Lower lobe of right lung (tissue), 2 donors: ENCODE measurements around the gene ZDHHC11B. TPM values are rescaled to one million over a fixed set of nuclear protein-coding genes. Genes with fewer than 3 reads are reported as not detected.
A peak's percentile ranks its signal among the peaks of the same experiment; 100 is the strongest.
"Not testable (repeated sequence)": the region's sequence is repeated elsewhere in the genome, so short reads cannot be mapped to it uniquely, and the experiment has no call there.

Experiments
- ATAC-seq, 2 donors: fragments of 200-7000 bp; cut with Tn5 transposase; one replicate each; pipeline ENCODE4 v1.9.1; 2020 to 2022; ENCODE audit warnings: mild to moderate bottlenecking in 2 of 2, moderate library complexity in 2 of 2
- DNase-seq: peaks from one replicate; pipeline ENCODE4 v3.0.0-alpha.2; 2020
- H3K27ac ChIP-seq: fragments of 200-600 bp; one replicate; pipeline ENCODE4 v1.8.0; 2022
- H3K27me3 ChIP-seq: fragments of 200-600 bp; one replicate; pipeline ENCODE4 v1.8.0; 2022; ENCODE audit warnings: low read depth
- H3K36me3 ChIP-seq: fragments of 200-600 bp; one replicate; pipeline ENCODE4 v1.8.0; 2022; ENCODE audit warnings: mild to moderate bottlenecking
- H3K4me1 ChIP-seq: fragments of 200-600 bp; one replicate; pipeline ENCODE4 v1.8.0; 2022
- H3K4me3 ChIP-seq: fragments of 200-600 bp; one replicate; pipeline ENCODE4 v1.8.0; 2022; ENCODE audit warnings: mild to moderate bottlenecking
- H3K9me3 ChIP-seq: fragments of 200-600 bp; one replicate; pipeline ENCODE4 v1.8.0; 2022
- CTCF ChIP-seq: fragments of 200-600 bp; IDR thresholded peaks from one replicate; pipeline ENCODE4 v1.8.0; 2022; ENCODE audit warnings: antibody characterized with exemption, mild to moderate bottlenecking
- intact Hi-C: fragments of 100-400 bp; cut with DNase I; formaldehyde crosslinking; loops from one replicate; pipeline ENCODE4 v1.11.0; 2022
- total RNA-seq: library from RNA; stranded (reverse); fragmentation: NEBNext Ultra II Directional; extraction: Animal tissue kit (Norgen Biotek cat#: 25700); gene quantifications from one replicate; pipeline ENCODE4 v1.2.1, GENCODE V29; 2021
- donor health status: DM: no; HTN: yes; CAD: no; lungs with severe emphysema.

Gene ZDHHC11B
- total RNA-seq, 1 donor from 2014 or later = 14.9 TPM

- ATAC-seq, H3K4me3 ChIP-seq, intact Hi-C loops, H3K4me1 ChIP-seq, DNase-seq, H3K27ac ChIP-seq, H3K27me3 ChIP-seq, H3K9me3 ChIP-seq: not testable (repeated sequence)
- H3K36me3 ChIP-seq = peaks cover 10% of the 10 kb centered on the region
These were observed 50.4 kb downstream of the ZDHHC11B start for GRCh38 chr5:734145-734544.

- H3K27me3 ChIP-seq, H3K4me3 ChIP-seq, H3K27ac ChIP-seq, H3K9me3 ChIP-seq, H3K4me1 ChIP-seq, DNase-seq, intact Hi-C loops: not testable (repeated sequence)
- peak in 1 of 2 donors; percentile 26 for ATAC-seq
- peaks cover 10% of the 10 kb centered on the region for H3K36me3 ChIP-seq
These were observed 51.6 kb downstream of the ZDHHC11B start for GRCh38 chr5:732754-733454.

- H3K27ac ChIP-seq, DNase-seq, H3K4me3 ChIP-seq, H3K4me1 ChIP-seq, H3K27me3 ChIP-seq, intact Hi-C loops, ATAC-seq, H3K9me3 ChIP-seq: not testable (repeated sequence)
- H3K36me3 ChIP-seq = peaks cover 10% of the 10 kb centered on the region
These were observed 55.3 kb downstream of the ZDHHC11B start for GRCh38 chr5:729225-729624.

- H3K4me1 ChIP-seq, H3K27ac ChIP-seq, H3K4me3 ChIP-seq, H3K27me3 ChIP-seq, intact Hi-C loops, H3K36me3 ChIP-seq, DNase-seq, H3K9me3 ChIP-seq: not testable (repeated sequence)
- peak; percentile 70 to 75 for ATAC-seq
These were observed 57.4 kb downstream of the ZDHHC11B start for GRCh38 chr5:727087-727486.

- H3K4me3 ChIP-seq, ATAC-seq, H3K9me3 ChIP-seq, H3K27me3 ChIP-seq, intact Hi-C loops, H3K4me1 ChIP-seq, H3K27ac ChIP-seq, H3K36me3 ChIP-seq, DNase-seq: not testable (repeated sequence)
These were observed 60.7 kb downstream of the ZDHHC11B start for GRCh38 chr5:723865-724264.

- DNase-seq, H3K27me3 ChIP-seq, H3K9me3 ChIP-seq, H3K4me3 ChIP-seq, H3K36me3 ChIP-seq, ATAC-seq, H3K4me1 ChIP-seq, intact Hi-C loops, H3K27ac ChIP-seq: not testable (repeated sequence)
These were observed 61.2 kb downstream of the ZDHHC11B start for GRCh38 chr5:723309-723708.

- ATAC-seq, H3K27ac ChIP-seq, H3K36me3 ChIP-seq, H3K27me3 ChIP-seq, DNase-seq, H3K4me3 ChIP-seq, intact Hi-C loops, H3K4me1 ChIP-seq, H3K9me3 ChIP-seq: not testable (repeated sequence)
These were observed 65.2 kb downstream of the ZDHHC11B start for GRCh38 chr5:719379-719778.

GRCh38 chr5:717143-717542 is 67.4 kb downstream of the ZDHHC11B start:
- Histone ChIP-seq H3K4me3 (no peak overlapping the region), H3K4me1 (no peaks in the 10 kb centered on the region), H3K27ac (peak overlapping the region; percentile 41), H3K27me3 (no peaks in the 10 kb centered on the region), H3K9me3 (peaks cover 7% of the 10 kb centered on the region), H3K36me3 (no peaks in the 10 kb centered on the region)
- no peak for TF ChIP-seq CTCF
- DNase-seq = no peak
- intact Hi-C loops = no loop called here
- peak; percentile 64 to 88 for ATAC-seq

GRCh38 chr5:716740-717139 is 67.8 kb downstream of the ZDHHC11B start:
- peak; percentile 74 to 92 for ATAC-seq
- H3K36me3 ChIP-seq, intact Hi-C loops, H3K4me1 ChIP-seq, H3K4me3 ChIP-seq, H3K9me3 ChIP-seq, DNase-seq, H3K27me3 ChIP-seq: not testable (repeated sequence)
- peak overlapping the region; percentile 41 for H3K27ac ChIP-seq

GRCh38 chr5:715636-716035 is 68.9 kb downstream of the ZDHHC11B start:
- H3K9me3 ChIP-seq, DNase-seq, H3K36me3 ChIP-seq, intact Hi-C loops, H3K27ac ChIP-seq, ATAC-seq, H3K4me3 ChIP-seq, H3K4me1 ChIP-seq, H3K27me3 ChIP-seq: not testable (repeated sequence)

GRCh38 chr5:714215-715118 is 70.1 kb downstream of the ZDHHC11B start:
- H3K27me3 ChIP-seq, H3K4me3 ChIP-seq, DNase-seq, H3K27ac ChIP-seq, ATAC-seq, H3K9me3 ChIP-seq, H3K4me1 ChIP-seq, H3K36me3 ChIP-seq, intact Hi-C loops: not testable (repeated sequence)

GRCh38 chr5:713686-714085 is 70.8 kb downstream of the ZDHHC11B start:
- DNase-seq, ATAC-seq, intact Hi-C loops, H3K27me3 ChIP-seq, H3K9me3 ChIP-seq, H3K36me3 ChIP-seq, H3K4me3 ChIP-seq, H3K4me1 ChIP-seq, H3K27ac ChIP-seq: not testable (repeated sequence)
